Nephron (organoid): ENCODE measurements around the gene ZNF566.

Source experiments
- H3K27ac Mint-ChIP-seq, 3 experiments: 2 replicates each; pipeline ENCODE4 v1.8.0; 2020; ENCODE audit warnings: mixed read lengths in 3 of 3, mild to moderate bottlenecking in 2 of 3, moderate library complexity in 1 of 3
- H3K27me3 Mint-ChIP-seq: 2 replicates; pipeline ENCODE4 v1.8.0; 2021; ENCODE audit warnings: low read depth, mild to moderate bottlenecking, moderate library complexity, mixed read lengths
- H3K36me3 Mint-ChIP-seq: 2 replicates; pipeline ENCODE4 v1.8.0; 2020; ENCODE audit warnings: low read depth, mixed read lengths
- H3K4me1 Mint-ChIP-seq: 2 replicates; pipeline ENCODE4 v1.8.0; 2020; ENCODE audit warnings: mixed read lengths
- H3K4me3 Mint-ChIP-seq, 3 experiments: 2 replicates each; pipeline ENCODE4 v1.8.0; 2020; ENCODE audit warnings: mild to moderate bottlenecking in 3 of 3, mixed read lengths in 3 of 3, moderate library complexity in 2 of 3
- H3K9me3 Mint-ChIP-seq: 2 replicates; pipeline ENCODE4 v1.8.0; 2020; ENCODE audit warnings: mixed read lengths
- TF ChIP-seq, protein P1 (sequence below), 3 experiments: fragments of 200-600 bp; sonication (generic); IDR thresholded peaks; one replicate each; pipeline ENCODE4 v1.5.0; 2021; ENCODE audit warnings: antibody characterized with exemption in 3 of 3; ENCODE audit not compliant: unreplicated experiment in 3 of 3

ZNF566 gene

DNA sequence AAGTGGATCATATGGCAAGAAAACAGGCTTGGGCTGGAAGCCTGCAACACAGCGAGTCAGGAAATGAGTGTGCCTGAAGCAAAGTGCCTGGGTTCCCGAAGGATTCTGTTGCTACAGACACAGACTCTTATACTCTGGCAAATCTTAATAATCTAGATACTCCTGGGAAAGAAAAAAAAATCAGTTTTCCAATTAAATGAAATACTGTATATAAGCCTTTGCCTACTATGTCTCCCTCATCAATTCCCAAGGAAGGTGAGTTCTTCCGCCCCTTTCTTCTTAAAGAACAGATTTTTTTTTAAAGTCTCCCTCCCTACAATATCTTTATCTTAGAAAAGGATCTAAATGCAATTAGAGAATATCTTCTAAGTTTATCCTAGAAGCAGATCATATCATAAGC is 81.3 kb downstream of the ZNF566 start:
- no peaks in the 10 kb centered on the region for H3K4me1 Mint-ChIP-seq
- no peak overlapping the region for H3K27ac Mint-ChIP-seq
- H3K9me3 Mint-ChIP-seq: peaks cover 74% of the 10 kb centered on the region
- H3K4me3 Mint-ChIP-seq: no peak overlapping the region
- TF ChIP-seq, protein P1, sequence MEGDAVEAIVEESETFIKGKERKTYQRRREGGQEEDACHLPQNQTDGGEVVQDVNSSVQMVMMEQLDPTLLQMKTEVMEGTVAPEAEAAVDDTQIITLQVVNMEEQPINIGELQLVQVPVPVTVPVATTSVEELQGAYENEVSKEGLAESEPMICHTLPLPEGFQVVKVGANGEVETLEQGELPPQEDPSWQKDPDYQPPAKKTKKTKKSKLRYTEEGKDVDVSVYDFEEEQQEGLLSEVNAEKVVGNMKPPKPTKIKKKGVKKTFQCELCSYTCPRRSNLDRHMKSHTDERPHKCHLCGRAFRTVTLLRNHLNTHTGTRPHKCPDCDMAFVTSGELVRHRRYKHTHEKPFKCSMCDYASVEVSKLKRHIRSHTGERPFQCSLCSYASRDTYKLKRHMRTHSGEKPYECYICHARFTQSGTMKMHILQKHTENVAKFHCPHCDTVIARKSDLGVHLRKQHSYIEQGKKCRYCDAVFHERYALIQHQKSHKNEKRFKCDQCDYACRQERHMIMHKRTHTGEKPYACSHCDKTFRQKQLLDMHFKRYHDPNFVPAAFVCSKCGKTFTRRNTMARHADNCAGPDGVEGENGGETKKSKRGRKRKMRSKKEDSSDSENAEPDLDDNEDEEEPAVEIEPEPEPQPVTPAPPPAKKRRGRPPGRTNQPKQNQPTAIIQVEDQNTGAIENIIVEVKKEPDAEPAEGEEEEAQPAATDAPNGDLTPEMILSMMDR (IDR thresholded peaks at IDR 0.05; ENCODE audit: unreplicated experiment in 3 of 3): no peak
- H3K27me3 Mint-ChIP-seq: no peaks in the 10 kb centered on the region
- peaks cover 96% of the 10 kb centered on the region for H3K36me3 Mint-ChIP-seq

DNA sequence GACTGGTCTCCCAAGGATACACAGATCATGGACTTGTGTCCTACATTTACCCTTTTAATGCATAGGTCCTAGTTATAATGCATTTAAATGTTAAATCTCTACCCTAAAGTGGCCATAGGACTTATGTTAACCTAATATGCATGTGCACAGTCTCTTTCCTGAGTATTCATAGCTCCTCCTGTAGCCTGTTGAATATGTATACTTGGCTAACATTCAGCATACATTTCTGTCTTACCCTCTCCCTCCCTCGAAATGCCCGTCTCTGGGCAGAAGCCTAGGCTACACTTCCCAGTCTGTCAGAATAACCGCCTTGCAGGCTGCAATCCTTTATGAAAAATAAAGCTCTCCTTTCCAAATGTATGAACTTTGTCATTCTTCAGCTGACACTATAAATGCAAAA is 84.9 kb downstream of the ZNF566 start:
- H3K36me3 Mint-ChIP-seq: peaks cover 96% of the 10 kb centered on the region
- H3K27ac Mint-ChIP-seq: no peak overlapping the region
- TF ChIP-seq, protein P1 (IDR thresholded peaks at IDR 0.05; ENCODE audit: unreplicated experiment in 3 of 3): no peak
- H3K4me3 Mint-ChIP-seq: no peak overlapping the region
- H3K4me1 Mint-ChIP-seq: no peaks in the 10 kb centered on the region
- H3K27me3 Mint-ChIP-seq: no peaks in the 10 kb centered on the region
- H3K9me3 Mint-ChIP-seq: peaks cover 70% of the 10 kb centered on the region

DNA sequence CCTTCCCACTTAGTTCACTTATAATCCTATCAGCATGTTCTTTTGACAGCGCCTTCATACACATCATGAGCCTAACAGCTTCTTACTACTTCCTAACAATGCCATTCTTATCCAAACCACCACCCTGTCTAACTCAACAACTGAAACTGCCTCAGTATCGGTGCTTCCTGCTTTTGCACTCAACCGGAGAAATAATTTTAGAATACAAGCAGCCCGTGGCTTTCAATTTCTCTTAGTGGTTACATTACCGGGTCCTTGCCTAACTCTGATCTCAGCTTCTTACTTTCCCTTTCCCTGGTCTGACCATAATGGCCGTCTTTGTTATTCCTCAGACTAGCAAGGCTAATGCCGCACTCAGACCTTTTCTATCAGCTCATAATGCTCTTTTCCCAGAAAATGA is 87.9 kb downstream of the ZNF566 start:
- Mint-ChIP-seq H3K4me1 (no peaks in the 10 kb centered on the region), H3K27ac (no peak overlapping the region), H3K36me3 (peaks cover 98% of the 10 kb centered on the region), H3K4me3 (no peak overlapping the region), H3K9me3 (peaks cover 70% of the 10 kb centered on the region), H3K27me3 (no peaks in the 10 kb centered on the region)
- TF ChIP-seq, protein P1 (IDR thresholded peaks at IDR 0.05; ENCODE audit: unreplicated experiment in 3 of 3): no peak

DNA sequence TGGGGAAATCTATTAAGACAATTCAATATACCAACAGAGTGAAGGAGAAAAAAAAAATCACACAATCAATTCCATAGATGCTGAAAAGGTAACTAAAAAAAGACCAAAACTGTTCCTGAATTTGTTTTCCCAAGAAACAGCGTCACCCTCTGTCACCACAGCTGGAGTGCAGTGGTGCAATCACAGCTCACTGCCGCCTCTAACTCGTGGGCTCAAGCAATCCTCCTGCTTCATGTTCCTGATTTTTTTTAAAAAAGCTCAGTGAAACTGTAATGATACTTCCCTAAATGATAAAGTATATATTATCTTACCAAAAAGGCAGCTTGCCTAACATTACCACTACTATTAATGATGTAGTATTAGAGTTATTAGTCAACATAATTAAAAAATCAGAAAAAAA is 90.8 kb downstream of the ZNF566 start:
- Mint-ChIP-seq H3K4me1 (no peaks in the 10 kb centered on the region), H3K27me3 (no peaks in the 10 kb centered on the region), H3K4me3 (no peak overlapping the region)

More for the DNA sequence above, 90.8 kb downstream of the ZNF566 start:
- Mint-ChIP-seq H3K9me3 (peaks cover 70% of the 10 kb centered on the region), H3K36me3 (peaks cover 96% of the 10 kb centered on the region), H3K27ac (no peak overlapping the region)
- TF ChIP-seq, protein P1 (IDR thresholded peaks at IDR 0.05; ENCODE audit: unreplicated experiment in 3 of 3): no peak
